Brain microvascular endothelial cell (primary cell): ENCODE results near the gene DKK2.

Experiments used
- DNase-seq: peaks from one replicate; pipeline ENCODE4 v3.0.0-alpha.2; 2020
- H3K27ac ChIP-seq: fragments of 250-450 bp; sonication (Bioruptor Pico); 2 replicates; pipeline ENCODE4 v1.5.1; 2020; ENCODE audit warnings: mild to moderate bottlenecking, moderate library complexity
- H3K27me3 ChIP-seq: fragments of 250-450 bp; sonication (Bioruptor Pico); replicated peaks from 2 replicates; pipeline ENCODE4 v1.5.1; 2020; ENCODE audit warnings: mild to moderate bottlenecking
- H3K36me3 ChIP-seq: fragments of 250-450 bp; sonication (Bioruptor Pico); replicated peaks from 2 replicates; pipeline ENCODE4 v1.5.1; 2020; ENCODE audit warnings: mild to moderate bottlenecking
- H3K4me3 ChIP-seq: 2 replicates; pipeline ENCODE4 v1.5.1; 2011; ENCODE audit warnings: low read depth, mild to moderate bottlenecking, control low read depth, low read length, moderate library complexity
- in situ Hi-C: cut with HindIII; loops from 2 replicates; pipeline ENCODE4 v1.10.0; 2017; ENCODE audit warnings: low sequenced_read_pairs, low pct_ligation_motif_present
- TF ChIP-seq, protein P1 (sequence below): IDR thresholded peaks from 2 replicates; pipeline ENCODE4 v1.5.1; 2011; ENCODE audit warnings: low read depth, mild to moderate bottlenecking, moderate library complexity, low read length, control low read depth, inconsistent platforms; ENCODE audit errors: missing control alignments

DKK2 gene

GRCh38 chr4:107046261-107046660 lies 10.1 kb upstream of the DKK2 start:
- H3K27me3 ChIP-seq: no peaks in the 10 kb centered on the region
- H3K4me3 ChIP-seq: no peak overlapping the region
- H3K36me3 ChIP-seq: no peaks in the 10 kb centered on the region
- no peak overlapping the region for H3K27ac ChIP-seq
- TF ChIP-seq, protein P1, sequence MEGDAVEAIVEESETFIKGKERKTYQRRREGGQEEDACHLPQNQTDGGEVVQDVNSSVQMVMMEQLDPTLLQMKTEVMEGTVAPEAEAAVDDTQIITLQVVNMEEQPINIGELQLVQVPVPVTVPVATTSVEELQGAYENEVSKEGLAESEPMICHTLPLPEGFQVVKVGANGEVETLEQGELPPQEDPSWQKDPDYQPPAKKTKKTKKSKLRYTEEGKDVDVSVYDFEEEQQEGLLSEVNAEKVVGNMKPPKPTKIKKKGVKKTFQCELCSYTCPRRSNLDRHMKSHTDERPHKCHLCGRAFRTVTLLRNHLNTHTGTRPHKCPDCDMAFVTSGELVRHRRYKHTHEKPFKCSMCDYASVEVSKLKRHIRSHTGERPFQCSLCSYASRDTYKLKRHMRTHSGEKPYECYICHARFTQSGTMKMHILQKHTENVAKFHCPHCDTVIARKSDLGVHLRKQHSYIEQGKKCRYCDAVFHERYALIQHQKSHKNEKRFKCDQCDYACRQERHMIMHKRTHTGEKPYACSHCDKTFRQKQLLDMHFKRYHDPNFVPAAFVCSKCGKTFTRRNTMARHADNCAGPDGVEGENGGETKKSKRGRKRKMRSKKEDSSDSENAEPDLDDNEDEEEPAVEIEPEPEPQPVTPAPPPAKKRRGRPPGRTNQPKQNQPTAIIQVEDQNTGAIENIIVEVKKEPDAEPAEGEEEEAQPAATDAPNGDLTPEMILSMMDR: no peak
- in situ Hi-C loops: no loop called here
- no peak for DNase-seq

DNA sequence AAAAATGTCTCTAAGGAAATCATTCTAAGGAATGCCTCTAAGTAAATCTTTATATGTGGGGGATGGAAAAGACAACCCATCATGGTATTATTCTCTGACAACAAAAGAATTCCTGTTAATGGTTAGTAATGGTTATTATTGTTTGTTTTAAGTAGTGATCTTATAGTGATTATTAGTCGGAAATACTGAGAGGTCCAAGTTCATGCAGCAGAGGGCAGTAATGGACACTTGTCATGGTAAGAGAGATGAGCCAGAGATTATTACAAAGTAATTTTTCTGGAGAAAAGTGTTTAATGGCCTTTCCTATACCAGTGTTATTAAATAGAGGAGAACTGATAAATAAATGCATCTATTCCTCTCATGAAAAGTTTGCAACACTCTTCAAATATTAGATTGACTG lies 8.1 kb upstream of the DKK2 start:
- no peaks in the 10 kb centered on the region for H3K27me3 ChIP-seq
- in situ Hi-C loops: no loop called here
- DNase-seq: peak; percentile 26
- H3K27ac ChIP-seq: no peak overlapping the region
- H3K4me3 ChIP-seq: no peak overlapping the region
- H3K36me3 ChIP-seq: no peaks in the 10 kb centered on the region
- TF ChIP-seq, protein P1: peak; percentile 36

GRCh38 chr4:107037199-107037584 lies 1.1 kb upstream of the DKK2 start:
- in situ Hi-C loops: no loop called here
- DNase-seq: peak; percentile 28
- Histone ChIP-seq H3K4me3 (peak overlapping the region; percentile 60), H3K36me3 (no peaks in the 10 kb centered on the region), H3K27me3 (no peaks in the 10 kb centered on the region), H3K27ac (no peak overlapping the region)
- TF ChIP-seq, protein P1: peak; percentile 83

DNA sequence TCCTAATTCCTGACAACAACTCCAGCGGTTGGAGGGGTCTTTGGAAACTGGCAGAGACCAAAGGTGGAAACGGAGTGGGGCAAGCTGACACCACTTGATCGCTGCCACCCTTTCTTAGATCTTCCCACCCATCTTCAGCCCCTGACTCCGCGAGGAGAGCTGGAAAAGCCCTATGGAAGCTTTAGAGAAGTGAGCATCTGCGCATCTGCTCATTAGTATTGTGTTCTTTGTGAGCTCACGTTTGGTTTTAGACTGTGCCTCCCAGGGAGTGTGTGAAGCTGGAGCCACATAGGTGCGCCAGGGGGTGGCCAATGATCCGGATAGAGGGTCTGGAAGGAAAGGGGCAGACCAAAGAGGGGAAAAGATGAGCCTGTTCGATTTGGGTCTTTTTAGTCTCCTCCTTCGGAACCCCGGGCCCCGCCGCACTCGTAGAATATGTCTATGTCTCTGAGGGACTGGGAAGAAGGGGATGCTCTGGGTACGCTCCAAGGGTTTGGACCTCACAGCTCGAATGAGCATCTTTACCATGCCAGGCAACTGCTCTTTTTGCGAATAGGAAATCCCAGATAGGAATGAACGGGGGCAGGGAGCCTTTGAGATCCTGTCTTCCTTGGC lies 578 bp upstream of the DKK2 start:
- no peaks in the 10 kb centered on the region for H3K27me3 ChIP-seq
- peak overlapping the region; percentile 60 for H3K4me3 ChIP-seq
- no peak for DNase-seq
- no peaks in the 10 kb centered on the region for H3K36me3 ChIP-seq
- TF ChIP-seq, protein P1: no peak
- in situ Hi-C loops: no loop called here
- no peak overlapping the region for H3K27ac ChIP-seq

DNA sequence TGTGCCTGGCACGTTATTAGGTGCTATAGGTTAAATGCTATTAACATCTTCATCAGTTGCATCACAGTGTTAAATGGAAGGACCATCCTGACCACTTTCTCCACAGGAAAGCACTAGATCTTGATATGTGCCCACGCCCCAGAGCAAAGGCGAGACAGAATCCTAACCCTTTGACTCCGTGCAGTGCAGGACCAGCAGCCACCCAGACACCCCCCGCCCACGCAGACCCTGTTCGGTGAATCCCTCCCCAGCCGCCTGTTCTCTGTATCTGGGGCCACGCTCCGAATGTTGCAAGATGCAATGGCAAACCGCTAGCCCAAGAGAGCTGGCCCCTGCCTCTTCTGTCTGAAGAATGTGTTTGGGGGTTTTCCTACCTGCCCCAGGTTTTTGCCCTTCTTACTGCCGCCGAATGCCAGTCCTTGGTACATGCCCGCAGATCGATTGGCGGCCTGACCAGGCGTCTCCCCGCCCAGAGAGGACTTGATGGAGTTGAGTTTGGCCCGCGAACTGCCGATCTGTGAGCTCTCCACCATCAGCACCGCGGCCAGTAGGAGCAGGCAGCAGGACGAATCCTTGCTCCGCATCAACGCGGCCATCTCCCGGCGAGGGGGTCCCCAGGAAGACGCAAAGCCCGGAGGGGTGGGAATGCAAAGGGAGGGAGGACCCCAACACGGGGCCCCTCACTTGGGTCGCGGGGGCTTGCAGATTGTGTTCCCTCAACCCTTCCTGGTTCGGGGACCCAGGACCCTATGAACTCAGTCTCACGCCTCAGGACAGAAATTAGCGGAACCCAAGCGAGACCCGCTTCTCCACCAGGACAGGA lies 906 bp downstream of the DKK2 start:
- Histone ChIP-seq H3K27me3 (no peaks in the 10 kb centered on the region), H3K36me3 (no peaks in the 10 kb centered on the region), H3K4me3 (peak overlapping the region; percentile 60), H3K27ac (no peak overlapping the region)
- DNase-seq: peak; percentile 31
- in situ Hi-C loops: no loop called here
- TF ChIP-seq, protein P1: peak; percentile 1
